GM12878 (cell line): ENCODE measurements around the gene ADPRS. TPM values are rescaled to one million over a fixed set of nuclear protein-coding genes. Genes with fewer than 3 reads are reported as not detected.

Experiments used
- BCL11A ChIP-seq: IDR thresholded peaks from 2 replicates; pipeline ENCODE4 v1.6.1; 2011; ENCODE audit warnings: low read depth, low read length
- FOXM1 ChIP-seq: IDR thresholded peaks from 2 replicates; pipeline ENCODE4 v1.6.1; 2012; ENCODE audit warnings: low read depth, mild to moderate bottlenecking, inconsistent platforms, low read length, moderate library complexity
- MXI1 ChIP-seq: fragments of 150-350 bp; IDR thresholded peaks from 2 replicates; pipeline ENCODE4 v1.6.1; 2011; ENCODE audit warnings: low read depth, mild to moderate bottlenecking, inconsistent platforms, low read length, improper control_type of control experiment
- NFXL1 ChIP-seq: fragments of 450-650 bp; IDR thresholded peaks from 2 replicates; pipeline ENCODE4 v1.6.1; 2017; ENCODE audit warnings: antibody characterized with exemption, mild to moderate bottlenecking, borderline replicate concordance
- PAX8 ChIP-seq: fragments of 450-650 bp; IDR thresholded peaks from 2 replicates; pipeline ENCODE4 v1.6.1; 2017; ENCODE audit warnings: mild to moderate bottlenecking, moderate library complexity
- RCOR1 ChIP-seq: conservative IDR thresholded peaks from 2 replicates; pipeline ENCODE4 v1.6.1; 2012; ENCODE audit warnings: low read depth, low read length, improper control_type of control experiment
- SREBF2 ChIP-seq: IDR thresholded peaks from 2 replicates; pipeline ENCODE4 v1.6.1; 2012; ENCODE audit warnings: mild to moderate bottlenecking, low read length
- polyA plus RNA-seq, 11 experiments: library from polyadenylated mRNA; depleted of rRNA in 4 of 11; unstranded in 6 of 11; stranded (reverse) in 5 of 11; fragments of >200 nt; fragmentation: Nextera tagmentation in 4 of 11; fragmentation: Illumina TruSeq in 1 of 11; extraction: Ambion mirVana in 4 of 11; extraction: Trizol in 1 of 11; gene quantifications; 1 replicate in 1 of 11; 2 replicates in 10 of 11; pipeline versions ENCODE4 v1.2.1 to v1.2.3, GENCODE V29; 2011 to 2016; ENCODE audit warnings: inconsistent platforms in 2 of 11, missing spikeins in 2 of 11, low read depth in 1 of 11
- total RNA-seq, 4 experiments: library from RNA; depleted of rRNA in 3 of 4; stranded (reverse); fragments of >200 nt in 3 of 4; fragmentation: Illumina TruSeq in 1 of 4; extraction: Trizol in 1 of 4; gene quantifications; 2 replicates each; pipeline versions ENCODE4 v1.2.1 to v1.2.3, GENCODE V29; 2013 to 2021
- TF ChIP-seq, protein P1 (sequence below): IDR thresholded peaks from 2 replicates; pipeline ENCODE4 v1.6.1; 2012; ENCODE audit warnings: low read length, inconsistent platforms
- TF ChIP-seq, protein P2 (sequence below): IDR thresholded peaks from 2 replicates; pipeline ENCODE4 v1.6.1; 2011; ENCODE audit warnings: mild to moderate bottlenecking, low read depth, low read length, moderate library complexity; ENCODE audit not compliant: insufficient replicate concordance
- TF ChIP-seq, protein P3 (sequence below): IDR thresholded peaks from 2 replicates; pipeline ENCODE4 v1.6.1; 2011; ENCODE audit warnings: low read depth, mild to moderate bottlenecking, low read length, moderate library complexity, borderline replicate concordance; ENCODE audit errors: extremely low read depth
- TF ChIP-seq, protein P4 (sequence below), 3 experiments: IDR thresholded peaks in 2 of 3; conservative IDR thresholded peaks in 1 of 3; 2 replicates each; pipeline ENCODE4 v1.5.1; 2011; ENCODE audit warnings: low read depth in 3 of 3, low read length in 3 of 3, mild to moderate bottlenecking in 3 of 3, control low read depth in 2 of 3, moderate library complexity in 2 of 3, inconsistent platforms in 1 of 3, mixed read lengths in 1 of 3; ENCODE audit not compliant: control insufficient read depth in 2 of 3, insufficient read depth in 1 of 3; ENCODE audit errors: extremely low read depth in 1 of 3

The ADPRS gene
- total and polyA plus RNA-seq, 10 of the 15 experiments (the other 5 are each of a cell fraction or from before 2014, with no cell fraction given), result 7.6 to 57.6 (median 39.1) TPM

DNA sequence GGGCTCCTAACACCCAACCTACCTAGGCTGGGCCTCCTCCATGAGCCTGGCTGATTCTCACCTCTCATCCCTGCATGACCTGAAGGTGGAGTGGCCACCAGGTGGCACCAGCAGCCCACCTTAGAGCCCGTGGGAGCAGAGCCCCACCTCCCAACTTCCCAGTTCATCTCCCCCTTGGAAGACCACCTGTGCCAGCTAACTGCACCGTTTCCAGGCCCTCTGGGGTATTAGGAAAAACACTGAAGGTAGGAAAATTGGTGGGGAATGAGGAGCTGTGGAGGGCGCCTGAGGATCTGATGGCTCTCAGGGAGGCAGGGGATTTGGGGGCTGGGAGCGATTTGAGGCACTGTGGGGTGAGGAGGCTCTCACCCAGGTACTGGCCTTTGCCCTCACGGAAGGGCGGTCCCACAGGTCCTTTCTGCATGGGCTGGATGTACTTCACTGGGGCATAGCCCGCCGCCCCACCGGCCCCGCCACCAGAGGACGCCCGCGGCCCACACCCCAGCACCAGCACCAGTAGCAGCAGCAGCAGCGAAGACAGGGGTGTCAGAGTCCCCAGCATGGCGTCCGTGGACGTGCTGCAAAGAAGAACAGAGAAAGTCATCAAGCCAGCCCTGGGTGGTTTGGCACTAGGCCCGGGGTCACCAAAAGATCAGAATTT lies 11.1 kb downstream of the ADPRS start (continued):
- TF ChIP-seq, protein P1, sequence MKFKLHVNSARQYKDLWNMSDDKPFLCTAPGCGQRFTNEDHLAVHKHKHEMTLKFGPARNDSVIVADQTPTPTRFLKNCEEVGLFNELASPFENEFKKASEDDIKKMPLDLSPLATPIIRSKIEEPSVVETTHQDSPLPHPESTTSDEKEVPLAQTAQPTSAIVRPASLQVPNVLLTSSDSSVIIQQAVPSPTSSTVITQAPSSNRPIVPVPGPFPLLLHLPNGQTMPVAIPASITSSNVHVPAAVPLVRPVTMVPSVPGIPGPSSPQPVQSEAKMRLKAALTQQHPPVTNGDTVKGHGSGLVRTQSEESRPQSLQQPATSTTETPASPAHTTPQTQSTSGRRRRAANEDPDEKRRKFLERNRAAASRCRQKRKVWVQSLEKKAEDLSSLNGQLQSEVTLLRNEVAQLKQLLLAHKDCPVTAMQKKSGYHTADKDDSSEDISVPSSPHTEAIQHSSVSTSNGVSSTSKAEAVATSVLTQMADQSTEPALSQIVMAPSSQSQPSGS, result no peak
- TF ChIP-seq FOXM1 (0 out of 2 replicates have a peak, but pooled peaks have one; percentile 44), BCL11A (no peak), NFXL1 (no peak), SREBF2 (no peak), RCOR1 (no peak), PAX8 (no peak), MXI1 (no peak)
- TF ChIP-seq, protein P2, sequence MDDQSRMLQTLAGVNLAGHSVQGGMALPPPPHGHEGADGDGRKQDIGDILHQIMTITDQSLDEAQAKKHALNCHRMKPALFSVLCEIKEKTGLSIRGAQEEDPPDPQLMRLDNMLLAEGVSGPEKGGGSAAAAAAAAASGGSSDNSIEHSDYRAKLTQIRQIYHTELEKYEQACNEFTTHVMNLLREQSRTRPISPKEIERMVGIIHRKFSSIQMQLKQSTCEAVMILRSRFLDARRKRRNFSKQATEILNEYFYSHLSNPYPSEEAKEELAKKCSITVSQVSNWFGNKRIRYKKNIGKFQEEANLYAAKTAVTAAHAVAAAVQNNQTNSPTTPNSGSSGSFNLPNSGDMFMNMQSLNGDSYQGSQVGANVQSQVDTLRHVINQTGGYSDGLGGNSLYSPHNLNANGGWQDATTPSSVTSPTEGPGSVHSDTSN, result no peak
- TF ChIP-seq, protein P3, sequence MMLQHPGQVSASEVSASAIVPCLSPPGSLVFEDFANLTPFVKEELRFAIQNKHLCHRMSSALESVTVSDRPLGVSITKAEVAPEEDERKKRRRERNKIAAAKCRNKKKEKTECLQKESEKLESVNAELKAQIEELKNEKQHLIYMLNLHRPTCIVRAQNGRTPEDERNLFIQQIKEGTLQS, result no peak
- TF ChIP-seq, protein P4, sequence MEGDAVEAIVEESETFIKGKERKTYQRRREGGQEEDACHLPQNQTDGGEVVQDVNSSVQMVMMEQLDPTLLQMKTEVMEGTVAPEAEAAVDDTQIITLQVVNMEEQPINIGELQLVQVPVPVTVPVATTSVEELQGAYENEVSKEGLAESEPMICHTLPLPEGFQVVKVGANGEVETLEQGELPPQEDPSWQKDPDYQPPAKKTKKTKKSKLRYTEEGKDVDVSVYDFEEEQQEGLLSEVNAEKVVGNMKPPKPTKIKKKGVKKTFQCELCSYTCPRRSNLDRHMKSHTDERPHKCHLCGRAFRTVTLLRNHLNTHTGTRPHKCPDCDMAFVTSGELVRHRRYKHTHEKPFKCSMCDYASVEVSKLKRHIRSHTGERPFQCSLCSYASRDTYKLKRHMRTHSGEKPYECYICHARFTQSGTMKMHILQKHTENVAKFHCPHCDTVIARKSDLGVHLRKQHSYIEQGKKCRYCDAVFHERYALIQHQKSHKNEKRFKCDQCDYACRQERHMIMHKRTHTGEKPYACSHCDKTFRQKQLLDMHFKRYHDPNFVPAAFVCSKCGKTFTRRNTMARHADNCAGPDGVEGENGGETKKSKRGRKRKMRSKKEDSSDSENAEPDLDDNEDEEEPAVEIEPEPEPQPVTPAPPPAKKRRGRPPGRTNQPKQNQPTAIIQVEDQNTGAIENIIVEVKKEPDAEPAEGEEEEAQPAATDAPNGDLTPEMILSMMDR (IDR thresholded peaks at IDR 0.05 in 2 of 3, conservative IDR thresholded peaks at IDR 0.05 in 1 of 3; ENCODE audit: control insufficient read depth in 2 of 3, extremely low read depth in 1 of 3, insufficient read depth in 1 of 3, low read depth in 3 of 3, low read length in 3 of 3), result peak; percentile 82 to 88 (median 86)
